ENCODE measurements around the gene ZBTB25.

ZBTB25 gene

GRCh38 chr14:64491637-64492036, 12.0 kb downstream of the ZBTB25 start:
- DNase-seq (ENCODE audit: low read depth): no peak
- no peak overlapping the region for H3K4me3 ChIP-seq (ENCODE audit: low read depth, low read length)

GRCh38 chr14:64488590-64489099, 15.0 kb downstream of the ZBTB25 start:
- DNase-seq (ENCODE audit: low read depth): no peak
- no peak overlapping the region for H3K4me3 ChIP-seq (ENCODE audit: low read depth, low read length)

- no peak for DNase-seq (ENCODE audit: low read depth)
Observed at GRCh38 chr14:64478634-64479250, 24.9 kb downstream of the ZBTB25 start.

GRCh38 chr14:64476438-64476837, 27.2 kb downstream of the ZBTB25 start:
- no peak for DNase-seq (ENCODE audit: low read depth)

More at GRCh38 chr14:64478634-64479250, 24.9 kb downstream of the ZBTB25 start:
- no peak overlapping the region for H3K4me3 ChIP-seq (ENCODE audit: low read depth, low read length)

GRCh38 chr14:64475585-64476273, 27.9 kb downstream of the ZBTB25 start:
- H3K4me3 ChIP-seq (ENCODE audit: low read depth, low read length): no peak overlapping the region
- no peak for DNase-seq (ENCODE audit: low read depth)

More at GRCh38 chr14:64476438-64476837, 27.2 kb downstream of the ZBTB25 start:
- H3K4me3 ChIP-seq (ENCODE audit: low read depth, low read length): no peak overlapping the region

GRCh38 chr14:64474698-64475097, 28.9 kb downstream of the ZBTB25 start:
- no peak for DNase-seq (ENCODE audit: low read depth)

GRCh38 chr14:64474041-64474440, 29.6 kb downstream of the ZBTB25 start:
- H3K4me3 ChIP-seq (ENCODE audit: low read depth, low read length): no peak overlapping the region
- no peak for DNase-seq (ENCODE audit: low read depth)

More at GRCh38 chr14:64474698-64475097, 28.9 kb downstream of the ZBTB25 start:
- no peak overlapping the region for H3K4me3 ChIP-seq (ENCODE audit: low read depth, low read length)

GRCh38 chr14:64468451-64468850, 35.2 kb downstream of the ZBTB25 start:
- no peak overlapping the region for H3K4me3 ChIP-seq (ENCODE audit: low read depth, low read length)
- no peak for DNase-seq (ENCODE audit: low read depth)

- DNase-seq (ENCODE audit: low read depth): no peak
- no peak overlapping the region for H3K4me3 ChIP-seq (ENCODE audit: low read depth, low read length)
Observed at GRCh38 chr14:64467566-64467965, 36.1 kb downstream of the ZBTB25 start.

- no peak overlapping the region for H3K4me3 ChIP-seq (ENCODE audit: low read depth, low read length)
- no peak for DNase-seq (ENCODE audit: low read depth)
Observed at GRCh38 chr14:64467101-64467500, 36.5 kb downstream of the ZBTB25 start.

- H3K4me3 ChIP-seq (ENCODE audit: low read depth, low read length): peak overlapping the region; percentile 63
Observed at GRCh38 chr14:64465831-64466554, 37.6 kb downstream of the ZBTB25 start.

GRCh38 chr14:64465191-64465822, 38.3 kb downstream of the ZBTB25 start, which contains the start of gene AKAP5:
Gene AKAP5 (plus strand): TSS chr14:64465499. CDS start chr14:64468395, 2,896 bp downstream.
- peak within 1 kb of the TSS; percentile 63 for H3K4me3 ChIP-seq (ENCODE audit: low read depth, low read length)

More at GRCh38 chr14:64465831-64466554, 37.6 kb downstream of the ZBTB25 start:
- no peak for DNase-seq (ENCODE audit: low read depth)

GRCh38 chr14:64464651-64465050, 39.0 kb downstream of the ZBTB25 start:
- no peak for DNase-seq (ENCODE audit: low read depth)
- peak overlapping the region; percentile 63 for H3K4me3 ChIP-seq (ENCODE audit: low read depth, low read length)

More at GRCh38 chr14:64465191-64465822, 38.3 kb downstream of the ZBTB25 start, which contains the start of gene AKAP5:
- no peak for DNase-seq (ENCODE audit: low read depth)

GRCh38 chr14:64463873-64464272, 39.8 kb downstream of the ZBTB25 start:
- no peak overlapping the region for H3K4me3 ChIP-seq (ENCODE audit: low read depth, low read length)
- DNase-seq (ENCODE audit: low read depth): no peak

- no peak for DNase-seq (ENCODE audit: low read depth)
- H3K4me3 ChIP-seq (ENCODE audit: low read depth, low read length): no peak overlapping the region
Observed at GRCh38 chr14:64463195-64463594, 40.4 kb downstream of the ZBTB25 start.

- H3K4me3 ChIP-seq (ENCODE audit: low read depth, low read length): no peak overlapping the region
- DNase-seq (ENCODE audit: low read depth): no peak
Observed at GRCh38 chr14:64461221-64461620, 42.4 kb downstream of the ZBTB25 start.

GRCh38 chr14:64459405-64460136, 44.1 kb downstream of the ZBTB25 start:
- DNase-seq (ENCODE audit: low read depth): no peak

GRCh38 chr14:64454671-64455070, 49.0 kb downstream of the ZBTB25 start:
- H3K4me3 ChIP-seq (ENCODE audit: low read depth, low read length): no peak overlapping the region
- no peak for DNase-seq (ENCODE audit: low read depth)

More at GRCh38 chr14:64459405-64460136, 44.1 kb downstream of the ZBTB25 start:
- H3K4me3 ChIP-seq (ENCODE audit: low read depth, low read length): no peak overlapping the region

- DNase-seq (ENCODE audit: low read depth): no peak
- H3K4me3 ChIP-seq (ENCODE audit: low read depth, low read length): no peak overlapping the region
Observed at GRCh38 chr14:64450255-64450654, 53.4 kb downstream of the ZBTB25 start.
